GM19467 (cell line): ENCODE data around the gene SCO2.

ENCODE experiments used
- ATAC-seq: cut with Tn5 transposase; IDR thresholded peaks from one replicate; pipeline ENCODE4 v1.9.1; 2021; ENCODE audit warnings: mild to moderate bottlenecking, moderate library complexity; ENCODE audit not compliant: unreplicated experiment

SCO2 gene

GRCh38 chr22:50482107-50483074 is 43.0 kb downstream of the SCO2 start:
- ATAC-seq = no peak

DNA sequence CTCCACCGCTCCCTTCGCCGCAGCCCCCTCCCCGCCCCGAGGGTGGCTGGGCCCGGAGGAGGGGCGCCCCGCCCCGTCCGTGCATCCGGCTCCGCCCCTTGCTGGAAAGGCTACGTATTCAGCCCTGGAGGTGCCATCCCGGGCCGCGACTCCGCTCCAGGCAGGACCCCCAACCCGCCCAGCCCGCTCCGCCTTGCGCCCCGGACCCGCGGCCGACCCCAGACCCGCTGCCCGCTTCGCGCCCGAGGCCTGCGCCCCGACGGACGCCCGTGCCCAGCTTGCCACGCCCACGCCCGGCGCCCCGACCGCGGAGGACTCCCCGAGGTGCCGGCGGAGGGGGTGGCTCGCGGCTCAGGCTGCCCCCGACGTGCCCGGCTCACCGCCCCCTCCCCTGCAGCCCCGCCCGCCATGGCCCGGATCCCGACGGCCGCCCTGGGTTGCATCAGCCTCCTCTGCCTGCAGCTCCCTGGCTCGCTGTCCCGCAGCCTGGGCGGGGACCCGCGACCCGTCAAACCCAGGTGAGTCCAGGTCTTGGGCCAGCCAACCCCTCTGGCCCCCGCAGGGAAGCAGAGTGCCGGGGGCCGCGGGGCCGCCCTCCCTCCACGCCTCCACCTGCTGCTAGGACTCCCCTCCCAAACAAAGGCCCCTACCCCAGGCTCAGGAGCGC is 43.8 kb downstream of the SCO2 start, which contains the start of gene ADM2:
ADM2 (plus strand) TSS at position 104 of the 667 bp plus-strand sequence; CDS start at position 409, 305 bp downstream.
- ATAC-seq = no peak

GRCh38 chr22:50481045-50481439 is 44.4 kb downstream of the SCO2 start:
- no peak for ATAC-seq

- no peak for ATAC-seq
Observed at GRCh38 chr22:50479721-50480120, 45.7 kb downstream of the SCO2 start.

GRCh38 chr22:50477923-50478322 is 47.5 kb downstream of the SCO2 start:
- no peak for ATAC-seq

- ATAC-seq = no peak
Observed at GRCh38 chr22:50476868-50477267, 48.5 kb downstream of the SCO2 start.

DNA sequence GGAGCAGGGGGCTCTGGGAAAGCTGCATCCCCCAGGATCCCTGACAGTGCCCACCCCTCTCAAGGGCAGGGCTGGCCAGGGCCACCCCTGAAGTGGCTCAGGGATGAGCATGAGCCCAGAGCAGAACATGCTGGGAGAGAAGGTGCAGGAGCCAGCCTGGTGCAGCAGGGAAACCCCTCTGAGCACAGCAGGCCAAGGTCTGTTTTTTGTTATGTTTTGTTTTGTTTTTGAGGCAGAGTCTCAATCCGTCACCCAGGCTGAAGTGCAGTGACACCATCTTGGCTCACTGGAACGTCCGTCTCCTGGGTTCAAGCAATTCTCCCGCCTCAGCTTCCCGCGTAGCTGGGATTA is 49.8 kb downstream of the SCO2 start:
- ATAC-seq = no peak

- peak; percentile 57 for ATAC-seq
Observed at GRCh38 chr22:50474710-50475651, 50.4 kb downstream of the SCO2 start, which contains the start of gene SBF1. SBF1 (minus strand) TSS chr22:50475035; CDS start chr22:50474840, 195 bp downstream.

GRCh38 chr22:50473855-50474671 is 51.3 kb downstream of the SCO2 start:
- no peak for ATAC-seq
